B cell (primary cell): ENCODE results near the gene FBXW5. TPM values are rescaled to one million over a fixed set of nuclear protein-coding genes. Genes with fewer than 3 reads are reported as not detected.

Source experiments
- ATAC-seq: fragments of 200-7000 bp; cut with Tn5 transposase; one replicate; pipeline ENCODE4 v1.10.0; 2021; ENCODE audit warnings: low read depth, mild to moderate bottlenecking, moderate number of reproducible peaks, moderate library complexity
- CTCF ChIA-PET: fragments of 350-600 bp; sonication (Branson Sonifier 250); formaldehyde crosslinking; loops from one replicate; lab custom pipeline; 2021; ENCODE audit warnings: antibody characterized with exemption, inconsistent platforms; lab: Charles Lee
- POLR2A ChIA-PET: fragments of 350-600 bp; sonication (Branson Sonifier 250); formaldehyde crosslinking; loops from one replicate; lab custom pipeline; 2021; ENCODE audit warnings: antibody characterized with exemption; lab: Charles Lee
- DNase-seq: peaks from one replicate; pipeline ENCODE4 v3.0.0; 2013
- H2AFZ ChIP-seq: 2 replicates; pipeline ENCODE4 v1.6.1; 2012; ENCODE audit warnings: mild to moderate bottlenecking, low read depth, low read length; ENCODE audit not compliant: insufficient read depth, poor library complexity, severe bottlenecking
- H3K27ac ChIP-seq, 2 donors: 1 replicate in 1 of 2; 2 replicates in 1 of 2; pipeline ENCODE4 v1.5.1; 2012 to 2013; ENCODE audit warnings: low read length in 2 of 2, mild to moderate bottlenecking in 2 of 2, moderate library complexity in 1 of 2
- H3K27me3 ChIP-seq, 4 experiments: fragments of 200-600 bp in 1 of 4; sonication (generic) in 1 of 4; replicated peaks in 1 of 4; 1 replicate in 2 of 4; 2 replicates in 2 of 4; pipeline versions ENCODE4 v1.6.1 to v1.7.0; 2013 to 2016; ENCODE audit warnings: low read length in 3 of 4, mild to moderate bottlenecking in 2 of 4, mixed read lengths in 1 of 4, moderate library complexity in 1 of 4; ENCODE audit not compliant: insufficient read depth in 4 of 4, control insufficient read depth in 3 of 4; ENCODE audit errors: control extremely low read depth in 1 of 4
- H3K36me3 ChIP-seq, 2 experiments: replicated peaks in 1 of 2; 1 replicate in 1 of 2; 2 replicates in 1 of 2; pipeline versions ENCODE4 v1.6.1 to v1.7.1; 2013; ENCODE audit warnings: low read length in 1 of 2; ENCODE audit not compliant: insufficient read depth in 2 of 2, control insufficient read depth in 1 of 2; ENCODE audit errors: control extremely low read depth in 1 of 2, extremely low read depth in 1 of 2
- H3K4me1 ChIP-seq, 2 donors: fragments of 200-600 bp in 1 of 2; sonication (generic) in 1 of 2; 1 replicate in 1 of 2; 2 replicates in 1 of 2; pipeline versions ENCODE4 v1.5.1 to v1.6.1; 2013 to 2017; ENCODE audit warnings: low read length in 2 of 2; ENCODE audit not compliant: control insufficient read depth in 2 of 2, insufficient read depth in 2 of 2
- H3K4me2 ChIP-seq: replicated peaks from 2 replicates; pipeline ENCODE3; 2012; ENCODE audit warnings: mild to moderate bottlenecking, low read depth, low read length; ENCODE audit not compliant: poor library complexity, severe bottlenecking
- H3K4me3 ChIP-seq, 5 experiments: fragments of 200-600 bp in 1 of 5; sonication (generic) in 1 of 5; 1 replicate in 3 of 5; 2 replicates in 2 of 5; pipeline versions ENCODE4 v1.5.1 to v1.7.0; 2011 to 2016; ENCODE audit warnings: low read length in 4 of 5, mild to moderate bottlenecking in 4 of 5, low read depth in 2 of 5, control low read depth in 1 of 5, moderate library complexity in 1 of 5; ENCODE audit not compliant: insufficient read depth in 1 of 5; ENCODE audit errors: control extremely low read depth in 1 of 5, extremely low read depth in 1 of 5
- H3K79me2 ChIP-seq: fragments of 200-600 bp; sonication (generic); one replicate; pipeline ENCODE4 v1.6.0; 2016; ENCODE audit warnings: low read length; ENCODE audit not compliant: control insufficient read depth, insufficient read depth
- H3K9ac ChIP-seq: fragments of 200-600 bp; sonication (generic); 2 replicates; pipeline ENCODE4 v1.6.1; 2017; ENCODE audit warnings: mild to moderate bottlenecking, low read length, moderate library complexity
- H3K9me3 ChIP-seq, 3 donors: one replicate each; pipeline versions ENCODE4 v1.6.1 to v1.7.1; 2013; ENCODE audit warnings: low read length in 2 of 3; ENCODE audit not compliant: control insufficient read depth in 2 of 3, insufficient read depth in 1 of 3; ENCODE audit errors: control extremely low read depth in 1 of 3
- H4K20me1 ChIP-seq: 2 replicates; pipeline ENCODE4 v1.6.0; 2012; ENCODE audit warnings: mild to moderate bottlenecking, low read length; ENCODE audit not compliant: insufficient read depth, control insufficient read depth, poor library complexity, severe bottlenecking
- H3K27ac Mint-ChIP-seq: one replicate; pipeline ENCODE4 v1.8.0; 2021; ENCODE audit warnings: mixed read lengths
- H3K27me3 Mint-ChIP-seq: one replicate; pipeline ENCODE4 v1.8.0; 2021; ENCODE audit warnings: mixed read lengths
- H3K4me1 Mint-ChIP-seq: one replicate; pipeline ENCODE4 v1.8.0; 2021; ENCODE audit warnings: mixed read lengths
- H3K4me3 Mint-ChIP-seq: one replicate; pipeline ENCODE4 v1.8.0; 2021; ENCODE audit warnings: mixed read lengths
- H3K9me3 Mint-ChIP-seq: one replicate; pipeline ENCODE4 v1.8.0; 2022; ENCODE audit warnings: mixed read lengths; ENCODE audit not compliant: insufficient read depth
- EZH2 ChIP-seq: IDR thresholded peaks from 2 replicates; pipeline ENCODE4 v1.6.1; 2012; ENCODE audit warnings: borderline replicate concordance, low read depth, mild to moderate bottlenecking, moderate library complexity, low read length; ENCODE audit not compliant: insufficient read depth, poor library complexity, severe bottlenecking
- WGBS: methylation state at CpG from one replicate; pipeline ENCODE4 v1.1.5; 2013; ENCODE audit warnings: missing lambda C conversion rate; ENCODE audit not compliant: insufficient coverage; 5-methylcytosine and 5-hydroxymethylcytosine counted together
- intact Hi-C: fragments of 100-400 bp; cut with micrococcal nuclease; formaldehyde crosslinking; loops from one replicate; pipeline ENCODE4 v1.10.0; 2022
- polyA plus RNA-seq: library from polyadenylated mRNA; depleted of rRNA; stranded (reverse); fragments of >200 nt; gene quantifications from 2 replicates; pipeline ENCODE4 v1.2.3, GENCODE V29; 2012
- total RNA-seq, 2 donors: library from RNA; stranded (reverse); fragments of 120-200 nt in 1 of 2; gene quantifications; 1 replicate in 1 of 2; 2 replicates in 1 of 2; pipeline versions ENCODE4 v1.2.3 to v1.2.4, GENCODE V29; 2013 to 2022
- TF ChIP-seq, protein P1 (sequence below): fragments of 200-600 bp; IDR thresholded peaks from one replicate; pipeline ENCODE4 v1.8.0; 2022; ENCODE audit warnings: antibody characterized with exemption, mild to moderate bottlenecking

Gene FBXW5
- total and polyA plus RNA-seq, 2 donors (not counting 1 experiment from before 2014, with no cell fraction given): 99.6 to 195 TPM

DNA sequence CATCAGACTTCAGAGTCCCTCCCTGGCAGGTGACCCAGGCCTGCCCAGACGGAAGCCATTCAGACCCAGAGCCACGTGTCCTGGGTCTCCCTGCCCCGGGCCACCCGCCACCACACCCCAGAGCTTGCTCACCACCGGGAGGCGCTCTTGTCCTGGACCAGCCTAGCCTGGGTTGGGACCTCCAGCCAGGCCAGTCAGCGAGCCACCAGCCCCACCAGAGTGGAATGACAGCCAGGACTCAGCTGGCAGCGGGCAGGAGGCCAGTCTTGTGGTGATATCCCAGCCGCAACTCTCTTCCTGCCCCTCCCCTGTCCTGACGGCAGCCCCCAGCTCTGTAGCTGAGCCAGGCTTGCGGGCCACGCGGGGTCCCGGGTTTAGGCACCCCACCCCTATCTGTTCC lies 31.1 kb upstream of the FBXW5 start:
- DNase-seq: no peak
- Histone ChIP-seq H3K9me3 (peaks cover 0 to 13% (median 0%) of the 10 kb centered on the region in 3 donors), H3K9ac (no peak overlapping the region), H4K20me1 (no peaks in the 10 kb centered on the region), H3K27me3 (peaks cover 0 to 39% (median 6%) of the 10 kb centered on the region in 4 experiments), H3K79me2 (no peaks in the 10 kb centered on the region), H3K4me1 (peaks cover 3 to 5% of the 10 kb centered on the region in 2 donors), H3K36me3 (no peaks in the 10 kb centered on the region), H3K27ac (no peak overlapping the region), H3K4me3 (no peak overlapping the region), H3K4me2 (no peak overlapping the region), H2AFZ (no peak overlapping the region)
- ATAC-seq: no peak
- intact Hi-C loops: no loop called here
- Mint-ChIP-seq H3K4me1 (peaks cover 5% of the 10 kb centered on the region), H3K27me3 (peaks cover 9% of the 10 kb centered on the region), H3K9me3 (no peaks in the 10 kb centered on the region), H3K4me3 (no peak overlapping the region), H3K27ac (no peak overlapping the region)
- POLR2A ChIA-PET: interaction anchor here (0.9 kb wide), 1 partner anchor 25 kb away, joined by 3 read pairs; no protein-coding TSS in a partner anchor
- WGBS: 11% methylated on average over 14 of the region's 14 CpGs
- CTCF ChIA-PET: interaction anchor here (0.9 to 1.4 kb wide), 4 partner anchors 54 to 71 kb away, joined by 3 read pairs; partner anchors contain the start of gene NPDC1
- TF ChIP-seq, protein P1, sequence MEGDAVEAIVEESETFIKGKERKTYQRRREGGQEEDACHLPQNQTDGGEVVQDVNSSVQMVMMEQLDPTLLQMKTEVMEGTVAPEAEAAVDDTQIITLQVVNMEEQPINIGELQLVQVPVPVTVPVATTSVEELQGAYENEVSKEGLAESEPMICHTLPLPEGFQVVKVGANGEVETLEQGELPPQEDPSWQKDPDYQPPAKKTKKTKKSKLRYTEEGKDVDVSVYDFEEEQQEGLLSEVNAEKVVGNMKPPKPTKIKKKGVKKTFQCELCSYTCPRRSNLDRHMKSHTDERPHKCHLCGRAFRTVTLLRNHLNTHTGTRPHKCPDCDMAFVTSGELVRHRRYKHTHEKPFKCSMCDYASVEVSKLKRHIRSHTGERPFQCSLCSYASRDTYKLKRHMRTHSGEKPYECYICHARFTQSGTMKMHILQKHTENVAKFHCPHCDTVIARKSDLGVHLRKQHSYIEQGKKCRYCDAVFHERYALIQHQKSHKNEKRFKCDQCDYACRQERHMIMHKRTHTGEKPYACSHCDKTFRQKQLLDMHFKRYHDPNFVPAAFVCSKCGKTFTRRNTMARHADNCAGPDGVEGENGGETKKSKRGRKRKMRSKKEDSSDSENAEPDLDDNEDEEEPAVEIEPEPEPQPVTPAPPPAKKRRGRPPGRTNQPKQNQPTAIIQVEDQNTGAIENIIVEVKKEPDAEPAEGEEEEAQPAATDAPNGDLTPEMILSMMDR: no peak
- TF ChIP-seq EZH2: no peak

DNA sequence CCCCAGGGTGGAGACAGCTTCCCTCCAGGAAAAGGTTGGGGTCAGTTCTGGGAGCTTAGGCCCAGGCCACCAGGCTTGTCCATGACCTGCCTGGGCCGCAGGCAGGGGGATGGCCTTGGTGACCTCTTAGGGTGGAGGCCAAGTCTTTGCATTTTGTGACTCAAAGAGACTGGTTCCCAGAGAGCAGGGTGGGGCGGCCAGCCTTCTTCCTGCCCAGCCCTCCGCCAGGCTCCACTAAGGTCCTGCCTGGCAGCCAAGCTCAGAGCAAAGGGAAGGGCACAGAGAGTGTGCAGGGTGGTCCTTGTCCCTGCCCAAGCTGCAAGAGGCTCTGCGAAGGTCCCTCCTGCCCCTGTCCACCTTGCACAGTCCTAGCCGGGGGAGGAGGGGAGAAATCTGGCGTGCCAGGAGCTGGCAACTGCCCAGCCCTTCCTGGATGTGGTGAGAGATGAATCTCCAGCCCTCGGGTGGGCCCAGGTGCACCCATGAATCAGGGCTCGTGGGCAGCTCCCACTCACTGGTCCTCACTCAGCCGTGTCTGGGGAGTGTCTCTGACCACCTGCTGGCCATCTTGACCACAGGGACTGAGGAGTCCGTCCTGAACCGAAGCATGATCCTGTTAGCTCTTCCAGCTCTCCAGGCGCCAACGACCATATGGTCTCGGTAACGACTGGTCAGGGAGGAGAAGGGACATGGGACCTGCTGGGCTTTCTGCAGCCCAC lies 30.4 kb upstream of the FBXW5 start:
- ATAC-seq (no peak), DNase-seq (no peak)
- peaks cover 6% of the 10 kb centered on the region for H3K27me3 Mint-ChIP-seq
- H4K20me1 ChIP-seq: no peaks in the 10 kb centered on the region
- H3K4me1 Mint-ChIP-seq: peaks cover 5% of the 10 kb centered on the region
- no peak overlapping the region for H3K27ac ChIP-seq
- intact Hi-C loops: no loop called here
- H3K4me1 ChIP-seq: peaks cover 3 to 5% of the 10 kb centered on the region in 2 donors
- no peak overlapping the region for H3K4me2 ChIP-seq
- no peaks in the 10 kb centered on the region for H3K36me3 ChIP-seq
- TF ChIP-seq EZH2: no peak
- TF ChIP-seq, protein P1: no peak
- H3K4me3 ChIP-seq: no peak overlapping the region
- ChIA-PET CTCF (interaction anchor here (1.0 kb wide), 1 partner anchor 54 kb away, joined by 3 read pairs; no protein-coding TSS in a partner anchor), POLR2A (interaction anchor here (0.9 kb wide), 1 partner anchor 25 kb away, joined by 3 read pairs; no protein-coding TSS in a partner anchor)
- H3K27ac Mint-ChIP-seq: no peak overlapping the region
- peaks cover 0 to 13% (median 0%) of the 10 kb centered on the region in 3 donors for H3K9me3 ChIP-seq
- no peaks in the 10 kb centered on the region for H3K9me3 Mint-ChIP-seq
- WGBS: 58% methylated on average over 15 of the region's 15 CpGs
- H3K9ac ChIP-seq: no peak overlapping the region
- H2AFZ ChIP-seq: no peak overlapping the region
- H3K4me3 Mint-ChIP-seq: no peak overlapping the region
- peaks cover 0 to 36% (median 6%) of the 10 kb centered on the region in 4 experiments for H3K27me3 ChIP-seq
- H3K79me2 ChIP-seq: no peaks in the 10 kb centered on the region
